GM21360 (cell line): ENCODE results near the gene SP140L.
A peak's percentile ranks its signal among the peaks of the same experiment; 100 is the strongest.
"Not testable (repeated sequence)": the region's sequence is repeated elsewhere in the genome, so short reads cannot be mapped to it uniquely, and the experiment has no call there.

Experiments used
- ATAC-seq: cut with Tn5 transposase; IDR thresholded peaks from one replicate; pipeline ENCODE4 v1.9.1; 2021; ENCODE audit warnings: mild to moderate bottlenecking, moderate library complexity; ENCODE audit not compliant: unreplicated experiment

Gene SP140L

GRCh38 chr2:230417436-230417835, 90.4 kb downstream of the SP140L start:
- no peak for ATAC-seq

GRCh38 chr2:230418341-230419016, 91.5 kb downstream of the SP140L start:
- ATAC-seq: no peak

GRCh38 chr2:230419181-230419580, 92.2 kb downstream of the SP140L start:
- ATAC-seq: no peak

GRCh38 chr2:230422149-230422548, 95.2 kb downstream of the SP140L start:
- no peak for ATAC-seq

GRCh38 chr2:230423851-230424458, 97.0 kb downstream of the SP140L start:
- no peak for ATAC-seq

GRCh38 chr2:230425377-230425776, 98.4 kb downstream of the SP140L start:
- ATAC-seq: no peak

- ATAC-seq: no peak
Observed at GRCh38 chr2:230429513-230429912, 102.5 kb downstream of the SP140L start.

- no peak for ATAC-seq
Observed at GRCh38 chr2:230430957-230431910, 104.2 kb downstream of the SP140L start.

GRCh38 chr2:230434677-230435324, 107.8 kb downstream of the SP140L start:
- no peak for ATAC-seq

GRCh38 chr2:230435431-230435830, 108.4 kb downstream of the SP140L start:
- no peak for ATAC-seq

- ATAC-seq: not testable (repeated sequence)
Observed at GRCh38 chr2:230439121-230439520, 112.1 kb downstream of the SP140L start.

GRCh38 chr2:230439590-230439989, 112.6 kb downstream of the SP140L start:
- no peak for ATAC-seq

GRCh38 chr2:230441227-230441897, 114.4 kb downstream of the SP140L start:
- ATAC-seq: no peak

- no peak for ATAC-seq
Observed at GRCh38 chr2:230443541-230443940, 116.5 kb downstream of the SP140L start.

- ATAC-seq: no peak
Observed at GRCh38 chr2:230444832-230445231, 117.8 kb downstream of the SP140L start.

GRCh38 chr2:230447036-230447435, 120.0 kb downstream of the SP140L start:
- ATAC-seq: no peak

- ATAC-seq: peak; percentile 76
Observed at GRCh38 chr2:230447455-230448451, 120.8 kb downstream of the SP140L start.

GRCh38 chr2:230449901-230450467, 123.0 kb downstream of the SP140L start:
- no peak for ATAC-seq

- no peak for ATAC-seq
Observed at GRCh38 chr2:230453006-230453405, 126.0 kb downstream of the SP140L start.
